ENCODE data around the gene THOC7. TPM values are rescaled to one million over a fixed set of nuclear protein-coding genes. Genes with fewer than 3 reads are reported as not detected.

Gene THOC7
- polyA plus RNA-seq, 1 experiment: 84.3 TPM

- Histone ChIP-seq H3K4me3 (ENCODE audit: low read depth, low read length) (no peak overlapping the region), H3K27me3 (ENCODE audit: control insufficient read depth, insufficient read depth, low read length) (no peaks in the 10 kb centered on the region), H3K9me3 (ENCODE audit: control insufficient read depth, insufficient read depth, low read length) (no peaks in the 10 kb centered on the region), H3K27ac (ENCODE audit: low read depth, low read length) (no peak overlapping the region)
- ChIA-PET POLR2A (no interaction called here), CTCF (no interaction called here)
- DNase-seq (ENCODE audit: low read depth, low spot score): no peak
- TF ChIP-seq CTCF (IDR thresholded peaks at IDR 0.05; ENCODE audit: low read depth, low read length): no peak
Measured at GRCh38 chr3:63855333-63855940, 8.2 kb downstream of the THOC7 start.

- POLR2A ChIA-PET: no interaction called here
- no peak for DNase-seq (ENCODE audit: low read depth, low spot score)
- TF ChIP-seq CTCF (IDR thresholded peaks at IDR 0.05; ENCODE audit: low read depth, low read length): no peak
- CTCF ChIA-PET: interaction anchor here (0.7 kb wide), 1 partner anchor 171 kb away, joined by 4 read pairs; no protein-coding TSS in a partner anchor
- H3K27ac ChIP-seq (ENCODE audit: low read depth, low read length): no peak overlapping the region
- no peaks in the 10 kb centered on the region for H3K9me3 ChIP-seq (ENCODE audit: control insufficient read depth, insufficient read depth, low read length)
- H3K4me3 ChIP-seq (ENCODE audit: low read depth, low read length): no peak overlapping the region
- no peaks in the 10 kb centered on the region for H3K27me3 ChIP-seq (ENCODE audit: control insufficient read depth, insufficient read depth, low read length)
Measured at GRCh38 chr3:63853106-63853505, 10.5 kb downstream of the THOC7 start.

GRCh38 chr3:63851287-63851686 is 12.3 kb downstream of the THOC7 start:
- TF ChIP-seq CTCF (IDR thresholded peaks at IDR 0.05; ENCODE audit: low read depth, low read length): no peak
- ChIA-PET CTCF (interaction anchor here (1.3 to 1.5 kb wide), 2 partner anchors 33 to 502 kb away, joined by 3 to 5 read pairs; no protein-coding TSS in a partner anchor), POLR2A (no interaction called here)
- H3K9me3 ChIP-seq (ENCODE audit: control insufficient read depth, insufficient read depth, low read length): no peaks in the 10 kb centered on the region
- no peak overlapping the region for H3K27ac ChIP-seq (ENCODE audit: low read depth, low read length)
- no peaks in the 10 kb centered on the region for H3K27me3 ChIP-seq (ENCODE audit: control insufficient read depth, insufficient read depth, low read length)
- H3K4me3 ChIP-seq (ENCODE audit: low read depth, low read length): no peak overlapping the region
- DNase-seq (ENCODE audit: low read depth, low spot score): no peak

GRCh38 chr3:63849175-63849574 is 14.4 kb downstream of the THOC7 start:
- DNase-seq (ENCODE audit: low read depth, low spot score): no peak
- Histone ChIP-seq H3K9me3 (ENCODE audit: control insufficient read depth, insufficient read depth, low read length) (no peaks in the 10 kb centered on the region), H3K27me3 (ENCODE audit: control insufficient read depth, insufficient read depth, low read length) (no peaks in the 10 kb centered on the region), H3K4me3 (ENCODE audit: low read depth, low read length) (no peak overlapping the region), H3K27ac (ENCODE audit: low read depth, low read length) (no peak overlapping the region)
- ChIA-PET CTCF (no interaction called here), POLR2A (no interaction called here)
- no peak for TF ChIP-seq CTCF (IDR thresholded peaks at IDR 0.05; ENCODE audit: low read depth, low read length)

- no peak overlapping the region for H3K4me3 ChIP-seq (ENCODE audit: low read depth, low read length)
- no peaks in the 10 kb centered on the region for H3K27me3 ChIP-seq (ENCODE audit: control insufficient read depth, insufficient read depth, low read length)
- no peak for DNase-seq (ENCODE audit: low read depth, low spot score)
- TF ChIP-seq CTCF (IDR thresholded peaks at IDR 0.05; ENCODE audit: low read depth, low read length): no peak
- ChIA-PET POLR2A (no interaction called here), CTCF (interaction anchor here (0.6 to 0.7 kb wide), 2 partner anchors 49 to 499 kb away, joined by 3 read pairs; no protein-coding TSS in a partner anchor)
- no peak overlapping the region for H3K27ac ChIP-seq (ENCODE audit: low read depth, low read length)
- no peaks in the 10 kb centered on the region for H3K9me3 ChIP-seq (ENCODE audit: control insufficient read depth, insufficient read depth, low read length)
Measured at GRCh38 chr3:63847718-63848450, 15.7 kb downstream of the THOC7 start.
